Neuronal stem cell (in vitro differentiated cells): ENCODE data around the gene NLGN2.
A peak's percentile ranks its signal among the peaks of the same experiment; 100 is the strongest.

Experiments used
- DNase-seq: peaks from one replicate; pipeline ENCODE4 v3.0.0-alpha.2; 2013; ENCODE audit warnings: low spot score
- H2AFZ ChIP-seq: one replicate; pipeline ENCODE4 v1.6.1; 2013; ENCODE audit warnings: mild to moderate bottlenecking, low read length, inconsistent platforms
- H2AK5ac ChIP-seq: 2 replicates; pipeline ENCODE4 v1.6.1; 2013; ENCODE audit warnings: low read depth, mild to moderate bottlenecking, inconsistent platforms, low read length, moderate library complexity, mixed read lengths
- H2BK120ac ChIP-seq: 2 replicates; pipeline ENCODE4 v1.6.1; 2013; ENCODE audit warnings: low read depth, mild to moderate bottlenecking, inconsistent platforms, low read length, moderate library complexity, mixed read lengths
- H2BK12ac ChIP-seq: one replicate; pipeline ENCODE4 v1.6.1; 2013; ENCODE audit warnings: low read length, inconsistent platforms
- H2BK15ac ChIP-seq: 2 replicates; pipeline ENCODE4 v1.6.1; 2013; ENCODE audit warnings: mild to moderate bottlenecking, low read length, inconsistent platforms, mixed read lengths
- H2BK5ac ChIP-seq: one replicate; pipeline ENCODE4 v1.6.1; 2013; ENCODE audit warnings: inconsistent platforms, mild to moderate bottlenecking, low read length, moderate library complexity
- H3K14ac ChIP-seq: one replicate; pipeline ENCODE4 v1.6.1; 2013; ENCODE audit warnings: low read length, inconsistent platforms
- H3K18ac ChIP-seq: 2 replicates; pipeline ENCODE4 v1.6.1; 2013; ENCODE audit warnings: low read length, inconsistent platforms
- H3K23ac ChIP-seq: 2 replicates; pipeline ENCODE4 v1.6.1; 2013; ENCODE audit warnings: low read depth, mild to moderate bottlenecking, mixed read lengths, low read length, inconsistent platforms; ENCODE audit not compliant: poor library complexity
- H3K27ac ChIP-seq: replicated peaks from 3 replicates; pipeline ENCODE4 v1.5.1; 2013; ENCODE audit warnings: low read length, inconsistent platforms
- H3K27me3 ChIP-seq, 3 experiments: 2 replicates each; pipeline ENCODE4 v1.6.1; 2013; ENCODE audit warnings: low read length in 3 of 3, mild to moderate bottlenecking in 2 of 3, inconsistent platforms in 1 of 3, low read depth in 1 of 3, mixed read lengths in 1 of 3, moderate library complexity in 1 of 3; ENCODE audit not compliant: control insufficient read depth in 3 of 3, insufficient read depth in 3 of 3
- H3K36me3 ChIP-seq, 2 donors: replicated peaks in 1 of 2; 2 replicates each; pipeline ENCODE4 v1.6.1; 2013; ENCODE audit warnings: low read length in 2 of 2; ENCODE audit not compliant: control insufficient read depth in 2 of 2, insufficient read depth in 2 of 2
- H3K4ac ChIP-seq: 2 replicates; pipeline ENCODE4 v1.6.1; 2013; ENCODE audit warnings: inconsistent platforms, mild to moderate bottlenecking, low read length, moderate library complexity
- H3K4me1 ChIP-seq, 2 donors: 1 replicate in 1 of 2; 2 replicates in 1 of 2; pipeline ENCODE4 v1.6.1; 2013; ENCODE audit warnings: low read length in 2 of 2, low read depth in 1 of 2; ENCODE audit not compliant: control insufficient read depth in 2 of 2, insufficient read depth in 1 of 2
- H3K4me2 ChIP-seq: one replicate; pipeline ENCODE4 v1.6.1; 2013; ENCODE audit warnings: mild to moderate bottlenecking, low read length, inconsistent platforms; ENCODE audit not compliant: insufficient read depth, poor library complexity, severe bottlenecking
- H3K4me3 ChIP-seq, 2 donors: 2 replicates each; pipeline ENCODE4 v1.5.1; 2013; ENCODE audit warnings: low read length in 2 of 2, mild to moderate bottlenecking in 2 of 2, inconsistent platforms in 1 of 2, moderate library complexity in 1 of 2
- H3K79me1 ChIP-seq: one replicate; pipeline ENCODE4 v1.6.1; 2013; ENCODE audit warnings: low read depth, mild to moderate bottlenecking, inconsistent platforms, low read length, moderate library complexity
- H3K9ac ChIP-seq: one replicate; pipeline ENCODE4 v1.6.1; 2013; ENCODE audit warnings: mild to moderate bottlenecking, low read depth, low read length, inconsistent platforms; ENCODE audit not compliant: poor library complexity
- H3K9me3 ChIP-seq, 2 donors: replicated peaks in 1 of 2; 2 replicates each; pipeline versions ENCODE3 to v1.6.1; 2013; ENCODE audit warnings: low read length in 2 of 2, mild to moderate bottlenecking in 2 of 2, inconsistent platforms in 1 of 2, low read depth in 1 of 2, mixed read lengths in 1 of 2, moderate library complexity in 1 of 2; ENCODE audit not compliant: control insufficient read depth in 2 of 2, insufficient read depth in 1 of 2
- H4K8ac ChIP-seq: one replicate; pipeline ENCODE4 v1.6.1; 2013; ENCODE audit warnings: low read depth, mild to moderate bottlenecking, inconsistent platforms, low read length, moderate library complexity
- H4K91ac ChIP-seq: one replicate; pipeline ENCODE4 v1.6.1; 2013; ENCODE audit warnings: low read length, low read depth, mild to moderate bottlenecking, inconsistent platforms; ENCODE audit not compliant: poor library complexity
- WGBS, 2 donors: extraction: QIAGEN DNeasy Blood & Tissue Kit; methylation state at CpG; one replicate each; pipeline ENCODE4 v1.1.7; 2013; ENCODE audit warnings: missing lambda C conversion rate in 2 of 2, mixed read lengths in 1 of 2; ENCODE audit not compliant: insufficient read length in 2 of 2, insufficient replicate concordance in 1 of 2; ENCODE audit errors: extremely low coverage in 2 of 2; 5-methylcytosine and 5-hydroxymethylcytosine counted together

The NLGN2 gene

GRCh38 chr17:7370853-7371252 is 36.8 kb upstream of the NLGN2 start:
- H3K9ac ChIP-seq, result no peak overlapping the region
- no peak overlapping the region for H3K27ac ChIP-seq
- no peak overlapping the region for H3K18ac ChIP-seq
- H3K23ac ChIP-seq, result no peak overlapping the region
- H2BK5ac ChIP-seq, result no peak overlapping the region
- no peaks in the 10 kb centered on the region for H3K79me1 ChIP-seq
- no peak for DNase-seq
- no peaks in the 10 kb centered on the region for H3K9me3 ChIP-seq
- no peak overlapping the region for H2AFZ ChIP-seq
- no peak overlapping the region for H4K91ac ChIP-seq
- H2AK5ac ChIP-seq, result no peak overlapping the region
- no peak overlapping the region for H3K4me2 ChIP-seq
- peaks cover 0 to 17% (median 0%) of the 10 kb centered on the region in 3 experiments for H3K27me3 ChIP-seq
- no peak overlapping the region for H3K14ac ChIP-seq
- no peak overlapping the region for H3K4ac ChIP-seq
- H3K36me3 ChIP-seq, result no peaks in the 10 kb centered on the region
- H2BK15ac ChIP-seq, result no peak overlapping the region
- no peak overlapping the region for H4K8ac ChIP-seq
- no peak overlapping the region for H2BK120ac ChIP-seq
- H3K4me1 ChIP-seq, result peaks cover 0 to 2% of the 10 kb centered on the region in 2 donors
- no peak overlapping the region for H2BK12ac ChIP-seq
- WGBS, 2 donors, result no CpG with 5 or more reads among the region's 4 CpGs
- no peak overlapping the region for H3K4me3 ChIP-seq

DNA sequence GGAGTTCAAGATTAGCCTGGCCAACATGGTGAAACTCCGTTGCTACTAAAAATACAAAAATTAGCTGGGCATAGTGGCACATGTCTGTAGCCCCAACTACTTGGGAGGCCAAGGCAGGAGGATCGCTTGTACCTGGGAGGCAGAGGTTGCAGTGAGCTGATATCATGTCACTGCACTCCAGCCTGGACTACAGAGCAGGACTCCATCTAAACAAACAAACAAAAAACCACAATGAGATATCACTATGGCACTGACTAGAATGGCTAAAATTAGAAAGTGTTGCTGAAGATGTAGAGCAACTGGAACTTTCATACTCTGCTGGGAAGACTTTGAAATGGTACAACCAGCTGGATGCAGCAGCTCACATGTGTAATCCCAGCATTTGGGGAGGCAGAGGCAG is 33.3 kb upstream of the NLGN2 start:
- H3K4me3 ChIP-seq, result no peak overlapping the region
- WGBS, 2 donors, result no CpG with 5 or more reads among the region's 2 CpGs

GRCh38 chr17:7379134-7379533 is 28.5 kb upstream of the NLGN2 start:
- Histone ChIP-seq H3K4me2 (no peak overlapping the region), H3K27me3 (peaks cover 3 to 49% (median 42%) of the 10 kb centered on the region in 3 experiments), H2BK5ac (no peak overlapping the region), H2AK5ac (no peak overlapping the region), H3K14ac (no peak overlapping the region), H3K36me3 (no peaks in the 10 kb centered on the region), H3K9me3 (peaks cover 11 to 17% of the 10 kb centered on the region in 2 donors), H3K4ac (no peak overlapping the region), H4K91ac (no peak overlapping the region), H2BK12ac (no peak overlapping the region), H3K27ac (no peak overlapping the region), H3K9ac (no peak overlapping the region), H4K8ac (no peak overlapping the region), H2AFZ (no peak overlapping the region), H2BK120ac (no peak overlapping the region), H3K4me3 (no peak overlapping the region), H2BK15ac (no peak overlapping the region), H3K23ac (no peak overlapping the region), H3K18ac (no peak overlapping the region), H3K4me1 (peaks cover 7 to 8% of the 10 kb centered on the region in 2 donors), H3K79me1 (no peaks in the 10 kb centered on the region)
- DNase-seq, result no peak
- no CpG with 5 or more reads among the region's 3 CpGs for WGBS, 2 donors

More for the DNA sequence above, 33.3 kb upstream of the NLGN2 start:
- no peak overlapping the region for H2AFZ ChIP-seq
- H3K27ac ChIP-seq, result no peak overlapping the region
- H2BK12ac ChIP-seq, result no peak overlapping the region
- H3K36me3 ChIP-seq, result no peaks in the 10 kb centered on the region
- H2BK15ac ChIP-seq, result no peak overlapping the region
- H3K27me3 ChIP-seq, result peaks cover 0 to 9% (median 0%) of the 10 kb centered on the region in 3 experiments
- H4K91ac ChIP-seq, result no peak overlapping the region
- no peak overlapping the region for H3K18ac ChIP-seq
- H3K9ac ChIP-seq, result no peak overlapping the region
- H3K79me1 ChIP-seq, result no peaks in the 10 kb centered on the region
- no peak for DNase-seq
- H3K4me2 ChIP-seq, result no peak overlapping the region
- H2AK5ac ChIP-seq, result no peak overlapping the region
- no peak overlapping the region for H3K23ac ChIP-seq
- H2BK5ac ChIP-seq, result no peak overlapping the region
- H2BK120ac ChIP-seq, result no peak overlapping the region
- H3K9me3 ChIP-seq, result peaks cover 2 to 4% of the 10 kb centered on the region in 2 donors
- no peak overlapping the region for H3K4ac ChIP-seq
- H3K4me1 ChIP-seq, result no peaks in the 10 kb centered on the region
- peak overlapping the region; percentile 71 for H3K14ac ChIP-seq
- no peak overlapping the region for H4K8ac ChIP-seq

DNA sequence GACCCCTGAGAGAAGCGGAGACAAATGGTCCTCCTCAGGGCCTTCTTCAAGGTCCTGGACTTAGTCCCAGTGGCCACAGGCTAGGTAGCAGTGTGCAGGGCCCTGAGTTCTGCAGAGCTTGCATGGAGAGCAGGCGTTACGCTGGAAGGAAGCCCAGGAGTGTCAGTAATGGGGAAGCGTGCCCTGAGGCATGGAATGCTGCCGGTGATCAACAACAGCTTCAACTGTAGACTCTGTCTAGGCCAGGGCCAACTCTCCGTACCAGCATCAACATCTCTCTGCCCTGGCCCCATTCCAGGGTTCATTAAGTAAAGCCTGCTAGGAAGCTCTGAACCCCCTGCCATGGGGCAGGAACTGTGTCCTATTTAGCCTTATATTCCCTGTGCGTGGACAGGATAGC is 27.3 kb upstream of the NLGN2 start:
- Histone ChIP-seq H3K36me3 (no peaks in the 10 kb centered on the region), H3K27me3 (peaks cover 3 to 56% (median 49%) of the 10 kb centered on the region in 3 experiments), H2AK5ac (peak overlapping the region; percentile 1), H2BK5ac (no peak overlapping the region), H3K4me3 (no peak overlapping the region), H2BK120ac (no peak overlapping the region), H4K91ac (no peak overlapping the region), H3K79me1 (no peaks in the 10 kb centered on the region), H2AFZ (peak overlapping the region; percentile 86), H3K27ac (no peak overlapping the region), H3K18ac (peak overlapping the region; percentile 77), H3K9ac (no peak overlapping the region), H4K8ac (no peak overlapping the region), H3K23ac (peak overlapping the region; percentile 91), H3K4me2 (no peak overlapping the region), H3K9me3 (peaks cover 11 to 17% of the 10 kb centered on the region in 2 donors), H3K4me1 (peaks cover 8 to 10% of the 10 kb centered on the region in 2 donors), H2BK15ac (peak overlapping the region; percentile 91), H3K4ac (no peak overlapping the region), H3K14ac (no peak overlapping the region), H2BK12ac (no peak overlapping the region)
- WGBS, 2 donors, result no CpG with 5 or more reads among the region's 7 CpGs
- DNase-seq, result no peak
